ENCODE measurements around the gene SYT1.
"Not testable (repeated sequence)": the region's sequence is repeated elsewhere in the genome, so short reads cannot be mapped to it uniquely, and the experiment has no call there.

SYT1 gene

GRCh38 chr12:79045149-79045703 lies 180.7 kb downstream of the SYT1 start:
- H3K4me3 Mint-ChIP-seq; H3K9me3 Mint-ChIP-seq; H3K27me3 Mint-ChIP-seq (ENCODE audit: low read depth); H3K27ac Mint-ChIP-seq; H3K36me3 Mint-ChIP-seq (ENCODE audit: low read depth); H3K4me1 Mint-ChIP-seq (ENCODE audit: low read depth): not testable (repeated sequence)

GRCh38 chr12:79046021-79046420 lies 181.4 kb downstream of the SYT1 start:
- H3K4me1 Mint-ChIP-seq (ENCODE audit: low read depth) = no peaks in the 10 kb centered on the region
- no peaks in the 10 kb centered on the region for H3K27me3 Mint-ChIP-seq (ENCODE audit: low read depth)
- H3K4me3 Mint-ChIP-seq = no peak overlapping the region
- no peak overlapping the region for H3K27ac Mint-ChIP-seq
- H3K36me3 Mint-ChIP-seq (ENCODE audit: low read depth) = no peaks in the 10 kb centered on the region
- H3K9me3 Mint-ChIP-seq = no peaks in the 10 kb centered on the region

- Mint-ChIP-seq H3K4me1 (ENCODE audit: low read depth) (no peaks in the 10 kb centered on the region), H3K36me3 (ENCODE audit: low read depth) (no peaks in the 10 kb centered on the region), H3K27me3 (ENCODE audit: low read depth) (no peaks in the 10 kb centered on the region), H3K4me3 (no peak overlapping the region), H3K9me3 (no peaks in the 10 kb centered on the region), H3K27ac (no peak overlapping the region)
These were observed 184.4 kb downstream of the SYT1 start for GRCh38 chr12:79048962-79049361.

GRCh38 chr12:79053394-79053793 lies 188.8 kb downstream of the SYT1 start:
- H3K36me3 Mint-ChIP-seq (ENCODE audit: low read depth) = no peaks in the 10 kb centered on the region
- H3K27ac Mint-ChIP-seq = no peak overlapping the region
- H3K4me1 Mint-ChIP-seq (ENCODE audit: low read depth) = no peaks in the 10 kb centered on the region

GRCh38 chr12:79055926-79056674 lies 191.5 kb downstream of the SYT1 start:
- no peaks in the 10 kb centered on the region for H3K27me3 Mint-ChIP-seq (ENCODE audit: low read depth)
- H3K36me3 Mint-ChIP-seq (ENCODE audit: low read depth) = no peaks in the 10 kb centered on the region
- H3K27ac Mint-ChIP-seq = no peak overlapping the region
- H3K4me1 Mint-ChIP-seq (ENCODE audit: low read depth) = no peaks in the 10 kb centered on the region
- H3K9me3 Mint-ChIP-seq = no peaks in the 10 kb centered on the region
- H3K4me3 Mint-ChIP-seq = no peak overlapping the region

More at GRCh38 chr12:79053394-79053793, 188.8 kb downstream of the SYT1 start:
- no peaks in the 10 kb centered on the region for H3K27me3 Mint-ChIP-seq (ENCODE audit: low read depth)
- H3K4me3 Mint-ChIP-seq = no peak overlapping the region
- no peaks in the 10 kb centered on the region for H3K9me3 Mint-ChIP-seq

- Mint-ChIP-seq H3K27ac (no peak overlapping the region), H3K27me3 (ENCODE audit: low read depth) (no peaks in the 10 kb centered on the region), H3K4me3 (no peak overlapping the region), H3K4me1 (ENCODE audit: low read depth) (no peaks in the 10 kb centered on the region), H3K9me3 (no peaks in the 10 kb centered on the region), H3K36me3 (ENCODE audit: low read depth) (no peaks in the 10 kb centered on the region)
These were observed 192.2 kb downstream of the SYT1 start for GRCh38 chr12:79056775-79057174.

- no peaks in the 10 kb centered on the region for H3K36me3 Mint-ChIP-seq (ENCODE audit: low read depth)
These were observed 193.0 kb downstream of the SYT1 start for GRCh38 chr12:79057540-79057939.

GRCh38 chr12:79058342-79058741 lies 193.8 kb downstream of the SYT1 start:
- no peaks in the 10 kb centered on the region for H3K4me1 Mint-ChIP-seq (ENCODE audit: low read depth)
- H3K27me3 Mint-ChIP-seq (ENCODE audit: low read depth) = no peaks in the 10 kb centered on the region
- no peak overlapping the region for H3K4me3 Mint-ChIP-seq
- no peak overlapping the region for H3K27ac Mint-ChIP-seq
- H3K36me3 Mint-ChIP-seq (ENCODE audit: low read depth) = no peaks in the 10 kb centered on the region
- H3K9me3 Mint-ChIP-seq = no peaks in the 10 kb centered on the region

More at GRCh38 chr12:79057540-79057939, 193.0 kb downstream of the SYT1 start:
- no peaks in the 10 kb centered on the region for H3K27me3 Mint-ChIP-seq (ENCODE audit: low read depth)
- no peaks in the 10 kb centered on the region for H3K4me1 Mint-ChIP-seq (ENCODE audit: low read depth)
- H3K9me3 Mint-ChIP-seq = no peaks in the 10 kb centered on the region
- H3K4me3 Mint-ChIP-seq = no peak overlapping the region
- H3K27ac Mint-ChIP-seq = no peak overlapping the region

- H3K4me3 Mint-ChIP-seq = no peak overlapping the region
- H3K27me3 Mint-ChIP-seq (ENCODE audit: low read depth) = no peaks in the 10 kb centered on the region
- no peaks in the 10 kb centered on the region for H3K36me3 Mint-ChIP-seq (ENCODE audit: low read depth)
- no peaks in the 10 kb centered on the region for H3K4me1 Mint-ChIP-seq (ENCODE audit: low read depth)
- no peak overlapping the region for H3K27ac Mint-ChIP-seq
- no peaks in the 10 kb centered on the region for H3K9me3 Mint-ChIP-seq
These were observed 195.0 kb downstream of the SYT1 start for GRCh38 chr12:79059557-79059956.

- Mint-ChIP-seq H3K27ac (no peak overlapping the region), H3K27me3 (ENCODE audit: low read depth) (no peaks in the 10 kb centered on the region), H3K9me3 (no peaks in the 10 kb centered on the region), H3K4me3 (no peak overlapping the region), H3K36me3 (ENCODE audit: low read depth) (no peaks in the 10 kb centered on the region), H3K4me1 (ENCODE audit: low read depth) (no peaks in the 10 kb centered on the region)
These were observed 198.7 kb downstream of the SYT1 start for GRCh38 chr12:79063258-79063657.

GRCh38 chr12:79067977-79068376 lies 203.4 kb downstream of the SYT1 start:
- H3K9me3 Mint-ChIP-seq = no peaks in the 10 kb centered on the region
- H3K36me3 Mint-ChIP-seq (ENCODE audit: low read depth) = no peaks in the 10 kb centered on the region
- H3K27me3 Mint-ChIP-seq (ENCODE audit: low read depth) = no peaks in the 10 kb centered on the region
- H3K27ac Mint-ChIP-seq = no peak overlapping the region
- H3K4me1 Mint-ChIP-seq (ENCODE audit: low read depth) = no peaks in the 10 kb centered on the region
- H3K4me3 Mint-ChIP-seq = no peak overlapping the region

GRCh38 chr12:79069009-79069408 lies 204.4 kb downstream of the SYT1 start:
- Mint-ChIP-seq H3K36me3 (ENCODE audit: low read depth) (no peaks in the 10 kb centered on the region), H3K4me1 (ENCODE audit: low read depth) (no peaks in the 10 kb centered on the region), H3K27me3 (ENCODE audit: low read depth) (no peaks in the 10 kb centered on the region), H3K4me3 (no peak overlapping the region), H3K27ac (no peak overlapping the region), H3K9me3 (no peaks in the 10 kb centered on the region)

GRCh38 chr12:79071498-79071897 lies 206.9 kb downstream of the SYT1 start:
- no peaks in the 10 kb centered on the region for H3K9me3 Mint-ChIP-seq
- no peak overlapping the region for H3K27ac Mint-ChIP-seq
- H3K4me1 Mint-ChIP-seq (ENCODE audit: low read depth) = no peaks in the 10 kb centered on the region
- H3K4me3 Mint-ChIP-seq = no peak overlapping the region
- H3K27me3 Mint-ChIP-seq (ENCODE audit: low read depth) = no peaks in the 10 kb centered on the region
- no peaks in the 10 kb centered on the region for H3K36me3 Mint-ChIP-seq (ENCODE audit: low read depth)

- H3K9me3 Mint-ChIP-seq = no peaks in the 10 kb centered on the region
- H3K27ac Mint-ChIP-seq = no peak overlapping the region
- H3K36me3 Mint-ChIP-seq (ENCODE audit: low read depth) = no peaks in the 10 kb centered on the region
- H3K4me1 Mint-ChIP-seq (ENCODE audit: low read depth) = no peaks in the 10 kb centered on the region
- H3K27me3 Mint-ChIP-seq (ENCODE audit: low read depth) = no peaks in the 10 kb centered on the region
- H3K4me3 Mint-ChIP-seq = no peak overlapping the region
These were observed 208.9 kb downstream of the SYT1 start for GRCh38 chr12:79073506-79073905.

GRCh38 chr12:79082595-79082994 lies 218.0 kb downstream of the SYT1 start:
- no peaks in the 10 kb centered on the region for H3K27me3 Mint-ChIP-seq (ENCODE audit: low read depth)
- no peaks in the 10 kb centered on the region for H3K9me3 Mint-ChIP-seq
- no peak overlapping the region for H3K4me3 Mint-ChIP-seq
- no peak overlapping the region for H3K27ac Mint-ChIP-seq
- no peaks in the 10 kb centered on the region for H3K4me1 Mint-ChIP-seq (ENCODE audit: low read depth)
- no peaks in the 10 kb centered on the region for H3K36me3 Mint-ChIP-seq (ENCODE audit: low read depth)
